ENCODE data around the gene RTKN. TPM values are rescaled to one million over a fixed set of nuclear protein-coding genes. Genes with fewer than 3 reads are reported as not detected.
"Not testable (repeated sequence)": the region's sequence is repeated elsewhere in the genome, so short reads cannot be mapped to it uniquely, and the experiment has no call there.

Gene RTKN
- total RNA-seq, 6 donors from 2014 or later = 26.7 to 95.3 (median 34.0) TPM

DNA sequence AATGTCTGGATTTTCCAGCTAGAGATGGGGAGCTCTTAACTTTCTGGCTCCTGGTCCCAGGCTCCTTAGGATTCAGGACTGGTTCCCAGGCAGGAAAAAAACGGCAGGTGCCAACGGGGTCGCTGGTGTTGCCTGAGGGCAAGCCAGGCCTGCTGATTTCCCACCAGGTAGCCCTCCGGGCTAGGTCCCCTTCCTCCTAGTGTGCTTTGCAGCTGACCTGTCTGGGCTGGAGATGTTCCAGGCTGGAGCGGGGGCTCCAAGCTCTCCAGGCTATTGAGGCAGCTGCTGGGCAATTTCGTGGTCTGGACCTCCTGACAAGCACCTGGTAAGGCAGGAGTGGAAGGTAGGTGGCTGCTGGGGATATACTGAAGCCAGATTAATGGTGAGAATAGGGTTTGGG, 32.7 kb upstream of the RTKN start:
- Histone ChIP-seq H3K27ac (no peak overlapping the region), H3K4me1 (peaks cover 22 to 34% (median 29%) of the 10 kb centered on the region in 4 donors), H3K27me3 (no peaks in the 10 kb centered on the region), H3K9me3 (no peaks in the 10 kb centered on the region), H3K4me3 (no peak overlapping the region), H3K36me3 (peaks cover 0 to 33% (median 16%) of the 10 kb centered on the region in 4 donors)
- no peak for TF ChIP-seq POLR2A (IDR thresholded peaks at IDR 0.05)
- TF ChIP-seq POLR2AphosphoS5 (IDR thresholded peaks at IDR 0.05) = no peak
- no peak for TF ChIP-seq EP300 (IDR thresholded peaks at IDR 0.05)
- TF ChIP-seq, protein P1, sequence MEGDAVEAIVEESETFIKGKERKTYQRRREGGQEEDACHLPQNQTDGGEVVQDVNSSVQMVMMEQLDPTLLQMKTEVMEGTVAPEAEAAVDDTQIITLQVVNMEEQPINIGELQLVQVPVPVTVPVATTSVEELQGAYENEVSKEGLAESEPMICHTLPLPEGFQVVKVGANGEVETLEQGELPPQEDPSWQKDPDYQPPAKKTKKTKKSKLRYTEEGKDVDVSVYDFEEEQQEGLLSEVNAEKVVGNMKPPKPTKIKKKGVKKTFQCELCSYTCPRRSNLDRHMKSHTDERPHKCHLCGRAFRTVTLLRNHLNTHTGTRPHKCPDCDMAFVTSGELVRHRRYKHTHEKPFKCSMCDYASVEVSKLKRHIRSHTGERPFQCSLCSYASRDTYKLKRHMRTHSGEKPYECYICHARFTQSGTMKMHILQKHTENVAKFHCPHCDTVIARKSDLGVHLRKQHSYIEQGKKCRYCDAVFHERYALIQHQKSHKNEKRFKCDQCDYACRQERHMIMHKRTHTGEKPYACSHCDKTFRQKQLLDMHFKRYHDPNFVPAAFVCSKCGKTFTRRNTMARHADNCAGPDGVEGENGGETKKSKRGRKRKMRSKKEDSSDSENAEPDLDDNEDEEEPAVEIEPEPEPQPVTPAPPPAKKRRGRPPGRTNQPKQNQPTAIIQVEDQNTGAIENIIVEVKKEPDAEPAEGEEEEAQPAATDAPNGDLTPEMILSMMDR (IDR thresholded peaks at IDR 0.05) = no peak
- DNase-seq (no peak), ATAC-seq (ENCODE audit: low FRiP score in 2 of 2) (no peak)
- WGBS, 2 donors = 88 to 95% methylated on average over 5 to 6 of the region's 6 CpGs

DNA sequence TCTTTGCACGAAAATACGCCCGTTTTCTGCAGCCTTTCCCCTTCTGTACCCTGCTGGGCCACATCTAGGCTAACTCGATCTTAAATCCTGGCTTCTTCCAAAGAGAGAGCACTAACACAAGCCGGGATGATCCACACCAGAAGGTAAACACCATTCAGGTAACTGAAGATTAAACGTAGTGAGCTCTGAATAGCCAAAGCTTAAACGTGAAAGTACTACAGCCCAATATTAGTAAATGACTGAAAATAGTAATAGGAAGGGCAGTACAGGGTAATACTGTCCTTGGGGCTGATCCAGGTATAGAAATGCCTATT, 31.2 kb upstream of the RTKN start:
- no peak for TF ChIP-seq POLR2AphosphoS5 (IDR thresholded peaks at IDR 0.05)
- no peak for TF ChIP-seq EP300 (IDR thresholded peaks at IDR 0.05)
- TF ChIP-seq, protein P1 (IDR thresholded peaks at IDR 0.05) = no peak
- TF ChIP-seq POLR2A (IDR thresholded peaks at IDR 0.05) = no peak

DNA sequence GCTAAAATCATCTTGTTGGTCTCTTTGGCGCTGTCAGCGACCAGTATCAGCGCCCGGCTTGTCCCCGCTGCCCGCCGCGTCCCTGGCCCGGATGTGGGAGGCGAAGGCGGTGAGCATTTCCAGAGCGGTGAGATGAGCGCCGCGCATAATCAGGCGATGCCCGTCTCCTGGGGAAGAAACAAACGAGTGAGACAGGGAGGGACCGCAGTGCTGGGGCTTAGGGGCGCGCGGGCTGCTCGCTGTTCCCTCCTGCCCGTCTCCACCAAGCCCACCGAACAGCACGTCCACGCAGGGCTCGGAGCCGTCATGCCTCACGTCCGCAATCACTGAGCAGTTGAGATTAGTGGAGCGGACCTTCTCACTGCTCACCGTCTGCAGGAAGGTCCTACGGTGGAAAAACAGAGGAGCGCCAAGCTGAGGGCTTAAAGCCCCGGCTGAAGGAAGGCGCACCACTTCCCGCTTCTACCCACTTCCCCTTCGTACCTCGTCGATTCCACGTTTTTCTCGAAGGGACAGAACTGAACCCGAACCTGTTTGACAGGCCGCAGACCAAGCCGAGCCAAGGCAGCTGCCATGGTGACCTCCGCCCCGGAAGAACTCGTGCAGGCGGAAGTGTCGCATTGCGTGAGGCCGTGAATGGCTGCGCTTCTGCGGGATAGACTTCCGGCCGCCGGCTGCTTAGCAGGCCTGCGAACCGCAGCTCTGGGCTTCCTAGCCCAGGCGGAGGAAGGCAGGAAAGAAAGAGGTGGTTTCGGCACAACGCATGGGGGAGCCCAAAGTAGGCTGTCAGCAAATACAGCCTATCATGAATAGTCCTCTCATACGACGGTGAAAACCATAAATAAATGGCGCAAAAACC, 30.6 kb upstream of the RTKN start, which contains the start of gene MRPL53:
TSS of gene MRPL53 (minus strand) at position 595 of the 859 bp plus-strand sequence. CDS start at position 575, 20 bp downstream.
- peak within 1 kb of the TSS; percentile 62 to 80 (median 74) for H3K4me3 ChIP-seq
- no peaks in the 10 kb centered on the region for H3K27me3 ChIP-seq
- ATAC-seq (ENCODE audit: low FRiP score in 2 of 2) (peak; percentile 95 to 99), DNase-seq (peak; percentile 94 to 96)
- TF ChIP-seq POLR2AphosphoS5 (IDR thresholded peaks at IDR 0.05) (peak; percentile 95 to 99), EP300 (IDR thresholded peaks at IDR 0.05) (peak in 1 of 4 donors; percentile 65), POLR2A (IDR thresholded peaks at IDR 0.05) (peak in 3 of 4 donors; percentile 50 to 93 (median 68))
- TF ChIP-seq, protein P1 (IDR thresholded peaks at IDR 0.05) = peak in 1 of 6 experiments; percentile 7
- H3K9me3 ChIP-seq = no peaks in the 10 kb centered on the region
- peaks cover 0 to 21% (median 12%) of the 10 kb centered on the region in 4 donors for H3K36me3 ChIP-seq
- H3K4me1 ChIP-seq = peaks cover 21 to 30% (median 27%) of the 10 kb centered on the region in 4 donors
- WGBS, 2 donors = 1% methylated on average over 56 to 58 of the region's 66 CpGs
- H3K27ac ChIP-seq = peak within 1 kb of the TSS; percentile 86 to 93 (median 90)

More for the DNA sequence above, 31.2 kb upstream of the RTKN start:
- Histone ChIP-seq H3K27ac (peak overlapping the region; percentile 86 to 93 (median 90)), H3K4me1 (peaks cover 22 to 34% (median 29%) of the 10 kb centered on the region in 4 donors), H3K36me3 (peaks cover 0 to 25% (median 12%) of the 10 kb centered on the region in 4 donors), H3K27me3 (no peaks in the 10 kb centered on the region), H3K9me3 (no peaks in the 10 kb centered on the region), H3K4me3 (peak overlapping the region; percentile 62 to 80 (median 74))
- 10 to 17% methylated on average over 7 of the region's 7 CpGs for WGBS, 2 donors
- ATAC-seq (ENCODE audit: low FRiP score in 2 of 2) (no peak), DNase-seq (no peak)

DNA sequence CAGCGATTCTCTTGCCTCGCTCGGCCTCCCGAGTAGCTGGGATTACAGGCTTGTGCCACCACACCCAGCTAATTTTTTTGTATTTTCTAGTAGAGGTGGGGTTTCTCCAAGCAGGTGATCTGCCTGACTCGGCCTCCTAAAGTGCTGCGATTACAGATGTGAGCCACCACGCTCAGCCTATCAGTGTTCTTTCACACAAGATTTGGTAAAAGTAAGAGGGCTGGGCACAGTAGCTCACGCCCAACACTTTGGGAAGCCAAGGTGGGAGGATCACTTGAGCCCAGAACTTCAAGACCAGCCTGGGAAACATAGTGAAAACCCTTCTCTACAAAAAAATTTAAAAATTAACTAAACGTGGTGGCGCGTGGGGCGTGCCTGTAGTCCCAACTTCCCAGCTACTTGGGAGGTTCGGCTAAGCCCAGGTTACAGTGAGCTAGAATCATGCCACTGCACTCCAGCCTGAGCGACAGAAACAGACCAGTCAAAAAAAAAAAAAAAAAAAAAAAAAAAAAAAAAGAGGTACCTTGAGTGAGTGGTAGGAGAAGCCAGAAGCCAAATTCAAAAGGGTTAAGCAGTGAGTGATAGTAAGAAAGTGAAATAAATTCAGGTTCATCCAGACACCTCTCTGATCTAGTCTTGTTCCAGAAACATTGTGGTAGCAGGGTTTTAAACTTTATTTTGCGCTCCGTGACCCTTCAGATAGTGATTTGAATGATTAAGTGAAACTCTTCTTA, 29.8 kb upstream of the RTKN start:
- Histone ChIP-seq H3K27me3 (no peaks in the 10 kb centered on the region), H3K36me3 (peaks cover 0 to 19% (median 12%) of the 10 kb centered on the region in 4 donors), H3K4me3 (peak overlapping the region; percentile 62 to 80 (median 74)), H3K27ac (peak overlapping the region; percentile 86 to 93 (median 90)), H3K4me1 (peaks cover 13 to 22% (median 19%) of the 10 kb centered on the region in 4 donors), H3K9me3 (no peaks in the 10 kb centered on the region)
- no peak for TF ChIP-seq EP300 (IDR thresholded peaks at IDR 0.05)
- TF ChIP-seq, protein P1 (IDR thresholded peaks at IDR 0.05) = no peak
- TF ChIP-seq POLR2A (IDR thresholded peaks at IDR 0.05) = no peak
- TF ChIP-seq POLR2AphosphoS5 (IDR thresholded peaks at IDR 0.05) = no peak
- no peak for DNase-seq
- no peak for ATAC-seq (ENCODE audit: low FRiP score in 2 of 2)
- WGBS, 2 donors = 62 to 68% methylated on average over 16 of the region's 16 CpGs

DNA sequence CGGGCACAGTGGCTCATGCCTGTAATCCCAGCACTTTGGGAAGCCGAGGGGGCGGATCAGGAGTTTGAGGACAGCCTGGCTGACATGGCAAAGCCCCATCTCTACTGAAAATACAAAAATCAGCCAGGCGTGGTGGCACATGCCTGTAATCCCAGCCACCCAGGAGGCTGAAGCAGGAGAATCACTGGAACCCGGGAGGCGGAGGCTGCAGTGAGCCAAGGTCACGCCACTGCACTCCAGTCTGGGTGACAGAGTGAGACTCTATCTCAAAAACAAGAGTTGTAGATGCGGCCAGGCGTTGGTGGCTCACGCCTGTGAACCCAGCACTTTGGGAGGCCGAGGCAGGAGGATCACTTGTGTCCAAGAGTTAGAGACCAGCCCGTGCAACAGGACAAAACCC, 29.0 kb upstream of the RTKN start:
- H3K27ac ChIP-seq; H3K27me3 ChIP-seq; H3K9me3 ChIP-seq; ATAC-seq (ENCODE audit: low FRiP score in 2 of 2); H3K4me3 ChIP-seq: not testable (repeated sequence)
- Histone ChIP-seq H3K36me3 (peaks cover 0 to 17% (median 11%) of the 10 kb centered on the region in 4 donors), H3K4me1 (peaks cover 18 to 26% (median 23%) of the 10 kb centered on the region in 4 donors)
- 95 to 96% methylated on average over 12 of the region's 12 CpGs for WGBS, 2 donors
- DNase-seq = peak in 1 of 2 donors; percentile 25

Measured in upper lobe of left lung (tissue), 6 donors.